A673 (cell line): ENCODE results near the gene WFS1.

Experiments
- EZH2 ChIP-seq: fragments of 200-600 bp; sonication (generic); IDR thresholded peaks from 2 replicates; pipeline ENCODE4 v1.6.1; 2017; ENCODE audit warnings: borderline replicate concordance, low read depth, mild to moderate bottlenecking, mixed read lengths, antibody characterized with exemption, low read length; ENCODE audit not compliant: poor library complexity, severe bottlenecking
- TF ChIP-seq, protein P1 (sequence below): fragments of 300-800, 200-600 bp; sonication (generic); conservative IDR thresholded peaks from 2 replicates; pipeline ENCODE4 v1.5.1; 2017; ENCODE audit warnings: low read depth, mild to moderate bottlenecking, antibody characterized with exemption, low read length, moderate library complexity, mixed read lengths

DNA sequence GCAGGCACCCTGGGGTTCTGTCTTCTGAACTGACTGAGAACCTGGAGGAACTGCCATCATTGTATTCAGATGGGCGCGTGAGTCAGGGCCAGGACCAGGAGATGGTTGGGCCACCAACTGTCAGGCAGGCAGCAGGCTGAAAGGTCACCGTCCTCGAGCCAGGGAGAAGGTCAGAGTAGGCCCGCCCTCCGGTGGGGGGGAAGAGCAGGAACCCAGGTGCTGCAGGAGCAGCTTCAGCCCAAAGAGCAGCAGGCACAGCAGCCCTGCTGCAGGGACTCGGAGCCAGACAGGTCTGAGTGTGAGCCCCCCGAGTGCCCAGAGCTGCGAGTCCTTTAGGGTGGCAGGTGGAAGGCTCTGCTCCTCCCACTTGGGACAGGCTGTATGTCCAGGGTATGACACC, 26.4 kb downstream of the WFS1 start:
- TF ChIP-seq, protein P1, sequence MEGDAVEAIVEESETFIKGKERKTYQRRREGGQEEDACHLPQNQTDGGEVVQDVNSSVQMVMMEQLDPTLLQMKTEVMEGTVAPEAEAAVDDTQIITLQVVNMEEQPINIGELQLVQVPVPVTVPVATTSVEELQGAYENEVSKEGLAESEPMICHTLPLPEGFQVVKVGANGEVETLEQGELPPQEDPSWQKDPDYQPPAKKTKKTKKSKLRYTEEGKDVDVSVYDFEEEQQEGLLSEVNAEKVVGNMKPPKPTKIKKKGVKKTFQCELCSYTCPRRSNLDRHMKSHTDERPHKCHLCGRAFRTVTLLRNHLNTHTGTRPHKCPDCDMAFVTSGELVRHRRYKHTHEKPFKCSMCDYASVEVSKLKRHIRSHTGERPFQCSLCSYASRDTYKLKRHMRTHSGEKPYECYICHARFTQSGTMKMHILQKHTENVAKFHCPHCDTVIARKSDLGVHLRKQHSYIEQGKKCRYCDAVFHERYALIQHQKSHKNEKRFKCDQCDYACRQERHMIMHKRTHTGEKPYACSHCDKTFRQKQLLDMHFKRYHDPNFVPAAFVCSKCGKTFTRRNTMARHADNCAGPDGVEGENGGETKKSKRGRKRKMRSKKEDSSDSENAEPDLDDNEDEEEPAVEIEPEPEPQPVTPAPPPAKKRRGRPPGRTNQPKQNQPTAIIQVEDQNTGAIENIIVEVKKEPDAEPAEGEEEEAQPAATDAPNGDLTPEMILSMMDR: no peak
- TF ChIP-seq EZH2: no peak
